ENCODE results near the gene RNF41.
"Not testable (repeated sequence)": the region's sequence is repeated elsewhere in the genome, so short reads cannot be mapped to it uniquely, and the experiment has no call there.

Gene RNF41

GRCh38 chr12:56158029-56158925 is 63.4 kb downstream of the RNF41 start, which contains the start of gene MYL6:
TSS of gene MYL6 (plus strand) at chr12:56158359. CDS start at chr12:56158402, 43 bp downstream.
- Mint-ChIP-seq H3K4me3 (peak within 1 kb of the TSS; percentile 87 to 96), H3K4me1 (peaks cover 66% of the 10 kb centered on the region), H3K9me3 (no peaks in the 10 kb centered on the region), H3K27me3 (no peaks in the 10 kb centered on the region), H3K27ac (peak within 1 kb of the TSS; percentile 89 to 99)
- DNase-seq (peak; percentile 83 to 93), ATAC-seq (peak; percentile 89)

- peak overlapping the region; percentile 87 to 96 for H3K4me3 Mint-ChIP-seq
- peaks cover 68% of the 10 kb centered on the region for H3K4me1 Mint-ChIP-seq
- H3K9me3 Mint-ChIP-seq: no peaks in the 10 kb centered on the region
- ATAC-seq: peak; percentile 34
- DNase-seq: peak; percentile 60 to 63
- H3K27me3 Mint-ChIP-seq: no peaks in the 10 kb centered on the region
- peak overlapping the region; percentile 89 to 90 for H3K27ac Mint-ChIP-seq
These were observed 64.3 kb downstream of the RNF41 start for GRCh38 chr12:56157201-56158028.

GRCh38 chr12:56156464-56157200 is 65.1 kb downstream of the RNF41 start:
- Mint-ChIP-seq H3K27ac (peak overlapping the region; percentile 52 to 90), H3K4me3 (peak overlapping the region; percentile 87 to 96), H3K4me1 (peaks cover 62% of the 10 kb centered on the region)
- not testable (repeated sequence) for H3K27me3 Mint-ChIP-seq, H3K9me3 Mint-ChIP-seq, DNase-seq, ATAC-seq

- no peak for ATAC-seq
- no peaks in the 10 kb centered on the region for H3K27me3 Mint-ChIP-seq
- DNase-seq: no peak
- no peaks in the 10 kb centered on the region for H3K9me3 Mint-ChIP-seq
- no peak overlapping the region for H3K4me3 Mint-ChIP-seq
- no peak overlapping the region for H3K27ac Mint-ChIP-seq
- peaks cover 62% of the 10 kb centered on the region for H3K4me1 Mint-ChIP-seq
These were observed 66.4 kb downstream of the RNF41 start for GRCh38 chr12:56155256-56155845.

- Mint-ChIP-seq H3K27me3 (no peaks in the 10 kb centered on the region), H3K9me3 (no peaks in the 10 kb centered on the region), H3K4me1 (peaks cover 61% of the 10 kb centered on the region), H3K27ac (no peak overlapping the region), H3K4me3 (no peak overlapping the region)
- no peak for ATAC-seq
- DNase-seq: no peak
These were observed 66.9 kb downstream of the RNF41 start for GRCh38 chr12:56154818-56155217.

- no peak overlapping the region for H3K27ac Mint-ChIP-seq
- no peak overlapping the region for H3K4me3 Mint-ChIP-seq
- peaks cover 56% of the 10 kb centered on the region for H3K4me1 Mint-ChIP-seq
- H3K27me3 Mint-ChIP-seq: no peaks in the 10 kb centered on the region
- DNase-seq: no peak
- no peaks in the 10 kb centered on the region for H3K9me3 Mint-ChIP-seq
- no peak for ATAC-seq
These were observed 67.4 kb downstream of the RNF41 start for GRCh38 chr12:56154246-56154771.

GRCh38 chr12:56153678-56154065 is 68.0 kb downstream of the RNF41 start:
- ATAC-seq: no peak
- Mint-ChIP-seq H3K27ac (no peak overlapping the region), H3K4me1 (peaks cover 52% of the 10 kb centered on the region)

GRCh38 chr12:56152756-56153677 is 68.7 kb downstream of the RNF41 start:
- Mint-ChIP-seq H3K27ac (peak overlapping the region; percentile 96 to 98), H3K4me1 (peaks cover 52% of the 10 kb centered on the region), H3K27me3 (no peaks in the 10 kb centered on the region), H3K9me3 (no peaks in the 10 kb centered on the region), H3K4me3 (peak overlapping the region; percentile 87 to 93)
- DNase-seq: no peak
- ATAC-seq: no peak

More at GRCh38 chr12:56153678-56154065, 68.0 kb downstream of the RNF41 start:
- Mint-ChIP-seq H3K27me3 (no peaks in the 10 kb centered on the region), H3K4me3 (peak overlapping the region; percentile 87 to 93), H3K9me3 (no peaks in the 10 kb centered on the region)
- DNase-seq: no peak
